GM21526 (cell line): Measurements from ENCODE around the gene GSTM2.
"Not testable (repeated sequence)": the region's sequence is repeated elsewhere in the genome, so short reads cannot be mapped to it uniquely, and the experiment has no call there.

ENCODE experiments used
- ATAC-seq: cut with Tn5 transposase; IDR thresholded peaks from one replicate; pipeline ENCODE4 v1.9.1; 2021; ENCODE audit warnings: moderate library complexity; ENCODE audit not compliant: unreplicated experiment, low FRiP score

The GSTM2 gene

DNA sequence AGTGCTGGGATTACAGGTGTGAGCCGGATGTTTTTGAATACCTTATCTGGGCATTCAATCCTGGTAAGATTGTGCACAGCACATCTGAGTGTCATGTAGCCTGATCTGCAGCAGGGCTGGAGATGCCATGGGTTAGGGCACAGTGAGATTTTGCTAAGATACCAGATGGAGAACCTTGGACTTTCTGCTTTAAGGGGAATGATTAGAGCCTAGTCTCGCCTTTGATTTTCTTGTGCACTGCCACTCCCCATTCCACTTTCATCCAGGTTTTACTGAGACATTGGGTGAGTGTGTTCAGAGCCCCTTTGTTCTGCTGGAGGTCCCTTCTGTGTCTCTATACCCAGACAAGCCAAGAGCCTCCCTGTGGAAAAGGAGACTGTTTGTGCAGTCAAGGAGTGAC lies 6.0 kb downstream of the GSTM2 start:
- not testable (repeated sequence) for ATAC-seq

DNA sequence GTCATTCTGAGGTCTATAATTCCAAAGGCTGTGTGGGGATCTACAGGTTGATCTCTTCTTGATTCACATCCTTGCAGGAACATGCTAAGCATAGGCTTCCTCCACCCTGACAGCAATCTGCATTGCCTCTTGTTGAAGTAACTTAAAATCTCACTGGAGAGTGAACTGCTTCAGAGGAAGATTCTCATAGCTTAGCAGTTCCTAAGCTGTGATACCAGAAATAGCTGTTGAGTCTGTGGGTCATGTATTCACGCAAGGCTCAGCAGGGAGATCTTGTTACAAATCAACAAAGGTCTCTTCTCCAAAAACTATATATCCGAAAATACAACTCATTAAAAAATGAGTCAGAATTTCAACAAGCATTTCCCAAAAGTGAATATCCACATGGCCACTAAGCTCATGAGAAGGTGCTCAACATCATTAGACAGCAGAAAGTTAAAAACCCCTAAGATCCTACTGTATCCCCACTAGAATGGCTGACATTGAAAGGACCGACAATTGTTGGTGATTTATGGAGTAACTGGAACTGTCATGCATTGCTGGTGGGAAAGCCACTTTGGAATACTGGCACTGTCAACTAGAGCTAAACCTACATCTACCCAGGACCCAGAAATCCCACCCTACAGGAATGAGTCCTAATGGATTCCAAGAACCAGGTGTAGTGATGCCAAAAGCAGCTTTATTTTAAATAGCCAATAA lies 9.0 kb downstream of the GSTM2 start:
- not testable (repeated sequence) for ATAC-seq

DNA sequence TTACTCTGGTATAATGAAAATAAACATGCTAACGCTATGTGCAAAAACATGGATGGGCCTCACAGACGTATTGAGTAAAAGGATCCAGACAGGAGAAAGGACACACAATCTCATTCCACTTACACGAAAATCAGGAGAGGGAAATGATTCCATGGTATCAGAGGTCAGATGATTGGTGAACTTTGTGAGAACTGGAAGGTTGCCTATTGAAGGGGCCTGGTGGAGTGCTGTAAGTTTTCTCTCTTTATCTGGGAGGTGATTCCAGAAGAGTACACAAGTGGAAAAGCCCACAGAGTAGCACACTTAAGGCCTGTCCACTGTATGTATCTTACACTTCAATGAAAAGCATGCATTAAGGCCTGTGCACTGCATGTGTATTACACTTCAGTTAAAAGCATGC lies 9.6 kb downstream of the GSTM2 start:
- ATAC-seq = no peak

DNA sequence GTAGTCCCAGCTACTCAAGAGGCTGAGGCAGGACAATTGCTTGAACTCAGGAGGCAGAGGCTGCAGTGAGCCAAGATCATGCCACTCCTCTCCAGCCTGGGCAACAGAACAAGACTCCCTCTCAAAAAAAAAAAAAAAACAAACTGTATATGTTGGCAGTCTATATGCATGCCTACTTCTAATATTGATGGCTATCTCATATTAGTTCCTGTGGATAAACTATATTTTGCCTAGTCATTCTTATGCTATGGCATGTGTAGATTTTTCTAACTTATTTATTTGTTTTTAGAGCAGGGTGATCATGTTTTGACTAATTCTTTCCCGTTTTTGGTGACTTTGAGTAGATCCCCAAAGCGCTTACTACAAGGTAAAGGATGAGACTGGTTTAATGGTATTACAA lies 10.8 kb downstream of the GSTM2 start:
- ATAC-seq = not testable (repeated sequence)

DNA sequence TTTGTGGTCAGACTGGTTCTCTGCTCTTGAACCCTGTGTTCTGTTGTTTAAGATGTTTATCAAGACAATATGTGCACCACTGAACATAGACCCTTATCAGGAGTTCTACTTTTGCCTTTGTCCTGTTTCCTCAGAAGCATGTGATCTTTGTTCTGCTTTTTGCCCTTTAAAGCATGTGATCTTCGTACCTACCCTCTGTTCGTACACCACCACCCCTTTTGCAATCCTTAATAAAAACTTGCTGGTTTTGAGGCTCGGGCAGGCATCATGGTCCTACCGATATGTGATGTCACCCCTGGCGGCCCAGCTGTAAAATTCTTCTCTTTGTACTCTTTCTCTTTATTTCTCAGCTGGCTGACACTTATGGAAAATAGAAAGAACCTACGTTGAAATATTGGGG lies 16.9 kb downstream of the GSTM2 start:
- ATAC-seq = not testable (repeated sequence)

DNA sequence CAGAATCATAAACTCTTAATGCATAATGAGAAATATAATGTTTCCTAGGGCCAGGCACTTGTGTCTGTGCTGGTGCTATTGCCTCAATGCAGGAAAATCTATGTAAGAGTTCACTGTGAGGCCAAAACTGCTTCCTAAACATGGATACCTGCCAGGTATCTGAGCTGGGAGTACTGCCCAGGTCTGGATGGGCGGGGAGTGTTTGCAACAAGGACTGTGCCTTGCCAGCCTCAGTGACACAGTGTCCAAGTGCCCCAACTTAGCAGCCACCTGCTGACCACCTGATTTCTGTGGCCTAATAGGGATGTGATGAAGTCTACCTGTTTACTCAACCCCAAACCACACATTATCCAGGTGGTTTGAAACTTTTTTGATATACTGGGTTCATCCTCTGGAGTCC lies 17.5 kb downstream of the GSTM2 start:
- not testable (repeated sequence) for ATAC-seq

DNA sequence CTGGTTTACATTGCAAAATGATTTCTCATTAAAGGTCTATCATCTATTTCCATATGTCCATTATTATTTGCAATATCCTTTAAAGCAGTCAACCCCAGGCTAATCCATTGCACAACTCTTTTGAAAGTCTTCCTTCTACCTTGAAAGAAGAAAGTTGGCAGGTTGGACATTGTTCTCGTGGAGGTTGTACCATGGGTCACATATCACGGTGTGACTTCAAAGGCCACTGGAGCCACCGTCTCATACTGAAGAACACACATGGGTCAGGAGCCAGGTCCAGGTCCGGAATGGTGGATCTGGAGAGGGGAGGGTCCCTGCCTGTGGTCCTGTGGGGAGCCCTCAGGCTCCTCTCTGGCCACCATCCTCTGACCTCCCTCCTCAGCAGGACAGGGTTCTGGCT lies 18.0 kb downstream of the GSTM2 start:
- ATAC-seq = not testable (repeated sequence)

DNA sequence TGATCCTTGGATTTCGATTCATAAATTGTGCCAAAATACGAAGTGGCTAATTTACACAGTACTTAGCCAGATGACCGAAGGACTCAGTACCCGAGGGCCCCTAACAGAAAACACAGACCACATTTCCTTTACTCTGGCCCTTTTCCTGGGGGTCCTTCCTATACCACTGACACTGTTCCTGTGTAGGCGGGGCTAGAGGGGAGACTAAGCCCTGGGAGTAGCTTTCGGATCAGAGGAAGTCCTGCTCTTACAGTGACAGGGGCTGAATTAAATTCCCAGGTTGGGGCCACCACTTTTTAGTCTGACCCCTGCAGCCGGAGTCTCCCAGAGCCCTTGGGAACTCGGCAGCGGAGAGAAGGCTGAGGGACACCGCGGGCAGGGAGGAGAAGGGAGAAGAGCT lies 19.3 kb downstream of the GSTM2 start:
- not testable (repeated sequence) for ATAC-seq

DNA sequence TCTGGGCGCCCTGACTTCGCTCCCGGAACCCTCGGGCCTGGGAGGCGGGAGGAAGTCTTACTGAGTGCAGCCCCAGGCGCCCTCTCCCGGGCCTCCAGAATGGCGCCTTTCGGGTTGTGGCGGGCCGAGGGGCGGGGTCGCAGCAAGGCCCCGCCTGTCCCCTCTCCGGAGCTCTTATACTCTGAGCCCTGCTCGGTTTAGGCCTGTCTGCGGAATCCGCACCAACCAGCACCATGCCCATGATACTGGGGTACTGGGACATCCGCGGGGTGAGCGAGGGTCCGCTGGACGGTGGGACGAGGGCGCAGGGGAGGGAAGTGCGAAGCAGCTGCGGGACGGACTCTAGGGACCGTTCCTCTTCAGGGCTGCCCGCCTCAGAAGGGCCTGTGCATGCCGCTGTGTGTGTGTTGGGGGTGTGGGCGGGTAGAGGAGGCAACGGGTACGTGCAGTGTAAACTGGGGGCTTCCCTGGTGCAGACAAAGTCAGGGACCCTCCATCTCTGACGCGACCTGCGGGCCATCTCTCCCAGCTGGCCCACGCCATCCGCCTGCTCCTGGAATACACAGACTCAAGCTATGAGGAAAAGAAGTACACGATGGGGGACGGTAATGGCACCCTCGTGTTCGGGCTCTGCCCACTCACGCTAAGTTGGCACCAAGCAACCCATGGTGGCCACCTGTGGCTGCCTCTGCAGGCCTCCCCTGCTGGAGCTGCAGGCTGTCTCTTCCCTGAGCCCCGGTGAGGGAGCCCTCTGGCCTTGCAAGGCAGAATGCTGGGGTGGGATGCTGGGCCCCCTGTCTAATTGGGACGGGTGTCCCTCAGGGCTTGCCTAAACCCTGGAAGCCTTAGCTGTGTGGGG lies 20.0 kb downstream of the GSTM2 start, which contains the start of gene GSTM1:
Gene GSTM1 (plus strand): TSS at position 177 of the 859 bp plus-strand sequence. CDS start 57 bp downstream, at position 234.
- ATAC-seq = peak; percentile 97

DNA sequence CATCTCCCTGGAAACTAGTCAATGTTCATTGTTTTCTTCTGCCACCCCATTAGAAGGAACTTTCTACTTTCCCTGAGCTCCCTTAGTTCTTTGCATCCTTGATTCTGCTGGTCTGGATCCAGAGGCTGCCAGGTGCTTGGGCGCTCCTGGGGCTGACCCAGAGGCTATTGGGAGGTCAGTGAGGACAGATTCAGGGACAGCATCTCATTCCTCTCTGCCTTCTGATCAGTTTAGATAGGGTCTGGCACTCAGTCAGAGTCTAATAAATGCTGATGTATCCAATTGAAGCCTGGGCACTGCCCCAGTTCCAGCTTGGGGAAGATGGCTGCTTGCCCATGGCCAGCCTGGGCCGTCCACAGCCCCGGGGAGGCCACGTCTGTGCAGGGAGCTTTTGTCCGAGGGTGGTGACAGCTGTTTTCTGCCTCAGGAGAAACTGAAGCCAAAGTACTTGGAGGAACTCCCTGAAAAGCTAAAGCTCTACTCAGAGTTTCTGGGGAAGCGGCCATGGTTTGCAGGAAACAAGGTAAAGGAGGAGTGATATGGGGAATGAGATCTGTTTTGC lies 22.1 kb downstream of the GSTM2 start:
- no peak for ATAC-seq

DNA sequence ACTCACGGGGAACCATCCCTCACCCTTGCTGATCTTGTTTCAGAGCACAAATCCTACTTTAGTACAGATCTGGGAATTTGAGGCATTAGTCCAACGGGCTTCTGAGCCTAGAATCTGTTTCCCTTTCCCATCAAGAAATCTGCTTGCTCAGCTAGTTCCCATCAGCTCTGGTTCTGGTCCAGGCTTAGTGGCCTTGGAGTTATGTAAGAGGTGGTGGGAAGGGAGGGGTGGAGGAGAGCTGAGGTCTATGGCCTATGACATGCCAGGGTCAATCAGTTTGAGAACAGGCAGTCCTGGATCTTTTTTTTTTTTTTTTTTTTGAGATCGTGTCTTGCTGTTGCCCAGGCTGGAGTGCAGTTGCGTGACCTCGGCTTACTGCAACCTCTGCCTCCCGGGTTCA lies 23.9 kb downstream of the GSTM2 start:
- no peak for ATAC-seq

DNA sequence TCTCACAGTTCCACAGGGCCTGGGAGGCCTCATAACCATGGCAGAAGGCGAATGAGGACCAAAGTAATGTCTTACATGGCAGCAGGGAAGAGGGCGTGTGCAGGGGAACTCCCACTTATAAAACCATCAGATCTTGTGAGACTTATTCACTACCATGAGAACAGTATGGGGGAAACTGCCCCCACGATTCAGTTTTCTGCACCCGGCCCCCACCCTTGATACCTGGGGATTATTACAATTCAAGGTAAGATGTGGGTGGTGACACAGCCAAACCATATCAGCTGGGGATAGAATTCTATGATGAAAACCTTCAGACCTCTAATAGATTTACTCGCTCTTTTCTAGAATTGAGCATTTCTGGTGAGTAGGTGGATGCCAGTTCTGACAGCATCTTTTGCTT lies 26.5 kb downstream of the GSTM2 start:
- not testable (repeated sequence) for ATAC-seq

DNA sequence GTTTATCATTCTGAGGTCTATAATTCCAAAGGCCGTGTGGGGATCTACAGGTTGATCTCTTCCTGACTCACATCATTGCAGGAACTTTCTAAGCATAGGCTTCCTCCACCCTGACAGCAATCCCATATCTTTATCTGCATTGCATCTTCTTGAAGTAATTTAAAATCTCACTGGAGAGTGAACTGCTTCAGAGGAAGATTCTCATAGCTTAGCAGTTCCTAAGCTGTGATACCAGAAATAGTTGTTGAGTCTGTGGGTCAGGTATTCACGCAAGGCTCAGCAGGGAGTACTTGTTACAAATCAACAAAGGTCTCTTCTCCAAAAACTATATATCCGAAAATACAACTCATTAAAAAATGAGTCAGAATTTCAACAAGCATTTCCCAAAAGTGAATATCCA lies 27.3 kb downstream of the GSTM2 start:
- not testable (repeated sequence) for ATAC-seq

DNA sequence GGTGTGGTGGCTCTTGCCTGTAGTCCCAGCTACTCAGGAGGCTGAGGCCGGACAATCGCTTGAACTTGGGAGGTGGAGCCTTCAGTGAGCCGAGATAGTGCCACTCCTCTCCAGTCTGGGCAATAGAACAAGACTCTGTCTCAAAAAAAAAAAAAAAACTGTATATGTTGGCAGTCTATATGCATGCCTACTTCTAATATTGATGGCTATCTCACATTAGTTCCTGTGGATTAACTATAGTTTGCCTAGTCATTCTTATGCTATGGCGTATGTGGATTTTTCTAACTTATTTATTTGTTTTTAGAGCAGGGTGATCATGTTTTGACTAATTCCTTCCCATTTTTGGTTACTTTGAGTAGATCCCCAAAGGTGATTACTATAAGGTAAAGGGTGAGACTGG lies 29.2 kb downstream of the GSTM2 start:
- ATAC-seq = no peak

DNA sequence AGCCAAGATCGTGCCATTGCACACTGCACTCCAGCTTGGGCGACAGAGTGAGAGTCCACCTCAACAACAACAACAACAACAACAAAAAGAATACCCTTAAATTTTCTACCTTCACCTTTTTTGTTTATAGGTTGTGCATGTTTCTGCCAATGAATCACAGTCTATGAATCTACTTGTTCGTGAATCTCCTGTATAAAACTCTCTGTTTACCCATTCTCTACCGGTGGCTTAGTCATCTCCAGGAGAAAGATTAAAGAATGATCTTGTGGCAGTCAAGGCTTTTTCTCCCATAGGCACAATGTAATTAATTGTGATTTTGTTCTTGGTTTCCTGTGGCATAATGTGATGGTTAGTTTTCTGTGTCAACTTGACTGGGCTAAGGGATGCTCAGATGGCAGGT lies 30.0 kb downstream of the GSTM2 start:
- not testable (repeated sequence) for ATAC-seq

DNA sequence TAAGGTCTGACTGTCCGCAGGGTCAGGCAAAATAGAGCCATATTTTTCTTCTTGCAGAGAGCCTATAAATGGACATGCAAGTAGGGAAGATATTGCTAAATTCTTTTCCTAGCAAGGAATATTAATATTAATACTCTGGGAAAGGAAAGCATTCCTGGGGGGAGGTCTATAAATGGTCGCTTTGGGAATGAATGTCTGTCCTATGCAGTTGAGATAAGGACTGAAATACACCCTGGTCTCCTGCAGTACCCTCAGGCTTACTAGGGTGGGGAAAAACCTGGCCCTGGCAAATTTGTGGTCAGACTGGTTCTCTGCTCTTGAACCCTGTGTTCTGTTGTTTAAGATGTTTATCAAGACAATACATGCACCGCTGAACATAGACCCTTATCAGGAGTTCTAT lies 35.1 kb downstream of the GSTM2 start:
- ATAC-seq = not testable (repeated sequence)

DNA sequence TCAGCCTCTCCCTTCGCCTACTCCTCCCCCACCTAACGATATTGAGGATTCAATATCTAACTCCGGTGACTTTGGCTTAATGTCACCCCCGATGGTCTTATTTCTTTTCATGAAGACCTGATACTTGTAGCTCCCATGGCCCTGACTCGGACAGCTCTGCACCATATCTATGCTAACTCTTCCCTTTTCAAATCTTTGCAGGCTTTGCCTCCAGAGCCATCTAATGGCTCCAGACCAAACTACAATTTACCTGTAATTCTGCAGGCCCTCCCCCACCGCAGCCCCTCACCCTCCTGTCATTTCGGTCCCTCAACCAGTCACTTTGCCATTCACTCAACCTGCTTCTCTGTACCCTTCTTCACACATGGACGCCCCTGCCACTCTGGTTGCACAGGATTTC lies 36.3 kb downstream of the GSTM2 start:
- ATAC-seq = no peak

DNA sequence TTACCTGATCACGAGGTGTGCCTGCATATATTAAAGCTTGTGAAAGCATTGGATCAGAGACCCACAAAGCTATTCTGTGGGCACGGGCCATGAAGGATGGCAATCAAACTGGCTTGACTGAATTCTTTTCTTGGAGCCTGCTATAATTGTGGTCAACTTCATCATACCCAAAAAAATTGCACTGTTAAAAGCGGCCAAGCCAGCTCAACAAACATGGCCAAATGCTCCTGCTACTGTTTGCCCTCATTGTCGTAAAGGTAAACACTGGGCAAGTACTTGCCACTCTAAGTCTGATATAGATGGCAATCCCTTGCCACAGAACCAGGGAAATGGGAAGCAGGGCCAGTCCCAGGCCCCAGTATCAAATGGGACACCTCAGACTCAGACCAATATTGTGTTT lies 37.6 kb downstream of the GSTM2 start:
- ATAC-seq = no peak

DNA sequence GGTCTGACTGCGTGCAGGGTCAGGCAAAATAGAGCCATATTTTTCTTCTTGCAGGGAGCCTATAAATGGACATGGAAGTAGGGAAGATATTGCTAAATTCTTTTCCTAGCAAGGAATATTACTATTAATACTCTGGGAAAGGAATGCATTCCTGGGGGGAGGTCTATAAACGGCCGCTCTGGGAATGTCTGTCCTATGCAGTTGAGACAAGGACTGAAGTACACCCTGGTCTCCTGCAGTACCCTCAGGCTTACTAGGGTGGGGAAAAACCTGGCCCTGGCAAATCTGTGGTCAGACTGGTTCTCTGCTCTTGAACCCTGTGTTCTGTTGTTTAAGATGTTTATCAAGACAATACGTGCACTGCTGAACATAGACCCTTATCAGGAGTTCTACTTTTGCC lies 41.1 kb downstream of the GSTM2 start:
- ATAC-seq = not testable (repeated sequence)

DNA sequence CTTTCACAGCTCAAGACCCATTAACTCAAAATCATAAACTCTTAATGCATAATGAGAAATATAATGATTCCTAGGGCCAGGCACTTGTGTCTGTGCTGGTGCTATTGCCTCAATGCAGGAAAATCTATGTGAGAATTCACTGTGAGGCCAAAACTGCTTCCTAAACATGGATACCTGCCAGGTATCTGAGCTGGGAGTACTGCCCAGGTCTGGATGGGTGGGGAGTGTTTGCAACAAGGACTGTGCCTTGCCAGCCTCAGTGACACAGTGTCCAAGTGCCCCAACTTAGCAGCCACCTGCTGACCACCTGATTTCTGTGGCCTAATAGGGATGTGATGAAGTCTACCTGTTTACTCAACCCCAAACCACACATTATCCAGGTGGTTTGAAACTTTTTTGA lies 42.0 kb downstream of the GSTM2 start:
- ATAC-seq = not testable (repeated sequence)

DNA sequence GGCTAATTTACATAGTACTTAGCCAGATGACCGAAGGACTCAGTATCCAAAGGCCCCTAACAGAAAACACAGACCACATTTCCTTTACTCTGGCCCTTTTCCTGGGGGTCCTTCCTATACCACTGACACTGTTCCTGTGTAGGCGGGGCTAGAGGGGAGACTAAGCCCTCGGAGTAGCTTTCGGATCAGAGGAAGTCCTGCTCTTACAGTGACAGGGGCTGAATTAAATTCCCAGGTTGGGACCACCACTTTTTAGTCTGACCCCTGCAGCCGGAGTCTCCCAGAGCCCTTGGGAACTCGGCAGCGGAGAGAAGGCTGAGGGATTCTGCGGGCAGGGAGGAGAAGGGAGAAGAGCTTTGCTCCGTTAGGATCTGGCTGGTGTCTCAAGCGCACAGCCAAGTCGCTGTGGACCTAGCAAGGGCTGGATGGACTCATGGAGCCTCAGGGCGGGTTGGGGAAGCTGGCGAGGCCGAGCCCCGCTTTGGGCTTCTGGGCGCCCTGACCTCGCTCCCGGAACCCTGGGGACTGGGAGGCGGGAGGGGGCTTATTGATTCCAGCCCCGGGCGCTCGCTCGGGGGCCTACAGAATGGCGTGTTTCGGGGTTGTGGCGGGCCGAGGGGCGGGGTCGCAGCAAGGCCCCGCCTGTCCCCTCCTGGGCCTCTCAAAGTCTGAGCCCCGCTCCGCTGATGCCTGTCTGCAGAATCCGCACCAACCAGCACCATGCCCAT lies 43.9 kb downstream of the GSTM2 start, which contains the start of gene GSTM5:
Gene GSTM5 (plus strand): TSS at position 659 of the 728 bp plus-strand sequence. CDS start 62 bp downstream, at position 721.
- ATAC-seq = not testable (repeated sequence)
